ENCODE data around the gene YJEFN3.

The YJEFN3 gene

GRCh38 chr19:19487950-19488874 is 40.5 kb upstream of the YJEFN3 start (continued):
- TF ChIP-seq PRDM10 (tag by site-specific recombination; IDR thresholded peaks at IDR 0.05) (peak; percentile 64), ZNF341 (tag by site-specific recombination; IDR thresholded peaks at IDR 0.05; ENCODE audit: low read depth) (no peak), ZNF449 (tag by site-specific recombination; IDR thresholded peaks at IDR 0.05) (no peak)

- POLR2A ChIA-PET = interaction anchor here (2.0 kb wide), 1 partner anchor 83 kb away, joined by 10 read pairs; the partner anchor contains the start of gene GATAD2A
- peaks cover 11% of the 10 kb centered on the region for H3K4me1 ChIP-seq (ENCODE audit: control insufficient read depth, insufficient read depth, low read length)
- no peak overlapping the region; the same call in 1 of the 2 replicates for H3K27ac ChIP-seq (ENCODE audit: extremely low read depth, low read depth, low read length)
- no peak overlapping the region; the same call in 1 of the 2 replicates for H3K4me3 ChIP-seq (ENCODE audit: low read depth, low read length)
- CTCF ChIA-PET = interaction anchor here (0.7 to 2.7 kb wide), 15 partner anchors 27 to 321 kb away, joined by 3 to 49 read pairs (median 5); partner anchors contain the start of gene GATAD2A
- H3K36me3 ChIP-seq (ENCODE audit: control insufficient read depth in 2 of 2, insufficient read depth in 1 of 2, low read length in 2 of 2) = peaks cover 0 to 36% of the 10 kb centered on the region in 2 experiments; a peak in 1 of 3 replicates
- no peaks in the 10 kb centered on the region for H3K9me3 ChIP-seq (ENCODE audit: control insufficient read depth, insufficient read depth, low read depth, low read length)
- TF ChIP-seq ZNF239 (tag by site-specific recombination; IDR thresholded peaks at IDR 0.05) (no peak), ZNF184 (tag by site-specific recombination; IDR thresholded peaks at IDR 0.05) (no peak), HIC1 (tag by site-specific recombination; IDR thresholded peaks at IDR 0.05) (peak; percentile 64), ATF2 (tag by site-specific recombination; IDR thresholded peaks at IDR 0.05; ENCODE audit: low read depth) (peak; percentile 93), ZNF792 (tag by site-specific recombination; IDR thresholded peaks at IDR 0.05) (no peak), ZNF266 (tag by site-specific recombination; IDR thresholded peaks at IDR 0.05; ENCODE audit: low read depth) (no peak), FEZF1 (tag by site-specific recombination; IDR thresholded peaks at IDR 0.05) (no peak), SCRT2 (tag by site-specific recombination; IDR thresholded peaks at IDR 0.05) (peak; percentile 62), ZNF366 (tag by site-specific recombination; conservative IDR thresholded peaks at IDR 0.05) (0 out of 2 replicates have a peak, but pooled peaks have one; percentile 10), HOXD13 (CRISPR knock-in tag; IDR thresholded peaks at IDR 0.05; ENCODE audit: borderline replicate concordance) (no peak), ZNF488 (tag by site-specific recombination; IDR thresholded peaks at IDR 0.05) (no peak), ZNF629 (tag by site-specific recombination; IDR thresholded peaks at IDR 0.05) (peak; percentile 74), ZNF776 (tag by site-specific recombination; IDR thresholded peaks at IDR 0.05; ENCODE audit: borderline replicate concordance) (no peak), ZNF311 (tag by site-specific recombination; IDR thresholded peaks at IDR 0.05; ENCODE audit: borderline replicate concordance) (no peak), YY2 (tag by site-specific recombination; IDR thresholded peaks at IDR 0.05) (0 out of 2 replicates have a peak, but pooled peaks have one; percentile 53), ZNF76 (tag by site-specific recombination; IDR thresholded peaks at IDR 0.05; ENCODE audit: borderline replicate concordance, low read depth) (no peak), GLI2 (tag by site-specific recombination; IDR thresholded peaks at IDR 0.05; ENCODE audit: borderline replicate concordance, low read depth) (no peak), MYNN (tag by site-specific recombination; IDR thresholded peaks at IDR 0.05; ENCODE audit: borderline replicate concordance) (no peak), KLF17 (tag by site-specific recombination; IDR thresholded peaks at IDR 0.05) (no peak)
Measured at GRCh38 chr19:19488875-19489690, 39.6 kb upstream of the YJEFN3 start.
